GM12801 (cell line): Measurements from ENCODE around the gene POU2F2.

Experiments
- CTCF ChIP-seq: IDR thresholded peaks from one replicate; pipeline ENCODE4 v1.5.1; 2011; ENCODE audit warnings: control low read depth; ENCODE audit not compliant: insufficient read length; ENCODE audit errors: extremely low read depth

Gene POU2F2

DNA sequence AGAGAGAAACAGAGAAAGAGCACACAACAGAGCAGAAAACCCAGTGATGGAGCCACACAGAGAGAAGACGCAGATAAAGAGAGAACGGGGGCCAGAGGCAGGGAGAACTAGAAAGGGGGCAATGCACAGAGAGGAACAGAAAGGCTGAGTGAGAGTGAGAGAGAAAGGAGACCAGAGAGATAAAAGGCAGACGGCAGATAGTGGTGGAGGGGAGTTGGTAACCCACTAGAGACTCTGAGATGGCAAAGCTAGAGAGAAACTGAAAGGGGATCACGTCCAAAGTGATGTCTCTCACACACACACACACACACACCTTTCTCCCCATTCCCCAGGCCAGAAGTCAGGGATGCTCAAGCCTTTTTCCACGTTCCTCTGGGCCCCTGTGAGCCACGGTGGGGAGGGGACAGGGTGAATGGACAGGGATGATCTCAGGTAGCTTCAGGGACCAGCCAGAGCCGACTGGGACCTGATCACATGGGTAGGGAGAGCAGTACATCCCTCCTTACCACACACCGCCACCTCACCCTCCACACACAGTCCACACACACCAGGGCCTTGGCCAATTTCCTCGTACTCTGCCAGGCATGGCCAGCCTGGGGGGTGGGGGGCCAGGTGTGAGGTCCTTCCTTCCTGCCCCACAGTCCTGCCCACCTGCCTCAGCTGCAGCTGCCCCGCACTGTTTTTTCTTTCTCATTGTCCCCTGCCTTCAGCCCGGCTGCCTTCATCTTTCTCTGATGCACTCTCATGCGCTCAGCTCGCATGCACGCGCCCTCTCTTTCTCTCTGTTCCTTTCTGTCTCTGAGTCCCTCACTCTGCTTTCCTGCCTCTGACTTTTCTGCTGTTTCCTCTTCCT is 22.5 kb upstream of the POU2F2 start:
- no peak for TF ChIP-seq CTCF

DNA sequence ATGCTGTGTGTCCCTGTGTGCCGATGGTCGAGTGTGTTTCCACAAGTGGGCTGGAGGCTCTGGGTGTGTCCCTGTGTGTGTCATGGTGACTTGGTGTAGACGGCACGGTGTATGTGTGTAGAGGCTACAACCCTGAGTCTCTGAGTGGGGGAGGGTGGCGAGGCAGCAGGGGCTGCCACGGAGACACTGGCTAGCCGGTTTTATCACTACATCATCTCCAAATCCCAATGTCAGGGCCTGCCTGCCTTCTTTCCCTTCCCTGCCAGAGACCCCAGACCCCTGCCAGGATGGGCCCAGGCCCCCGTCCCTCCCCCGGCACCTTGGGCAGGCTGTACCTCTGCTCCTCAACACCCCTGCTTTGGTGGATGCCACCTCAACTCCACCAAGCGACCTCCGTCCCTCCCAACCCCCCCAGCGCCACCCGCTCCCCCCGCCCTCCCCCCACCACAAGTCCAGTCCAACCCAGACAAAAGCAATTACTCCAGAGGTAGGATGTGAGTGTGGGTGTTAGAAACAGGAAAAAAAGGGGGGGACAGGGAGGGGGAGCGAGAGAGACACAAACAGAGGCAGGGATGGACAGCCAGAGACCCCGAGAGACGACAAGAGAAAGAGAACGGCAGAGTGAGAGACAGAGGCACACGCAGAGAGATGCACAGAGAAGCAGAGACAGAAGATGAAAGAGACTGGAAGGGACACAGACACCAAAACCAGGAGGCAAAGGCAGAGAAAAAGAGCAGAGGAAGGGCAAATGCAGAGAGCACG is 21.6 kb upstream of the POU2F2 start:
- no peak for TF ChIP-seq CTCF

DNA sequence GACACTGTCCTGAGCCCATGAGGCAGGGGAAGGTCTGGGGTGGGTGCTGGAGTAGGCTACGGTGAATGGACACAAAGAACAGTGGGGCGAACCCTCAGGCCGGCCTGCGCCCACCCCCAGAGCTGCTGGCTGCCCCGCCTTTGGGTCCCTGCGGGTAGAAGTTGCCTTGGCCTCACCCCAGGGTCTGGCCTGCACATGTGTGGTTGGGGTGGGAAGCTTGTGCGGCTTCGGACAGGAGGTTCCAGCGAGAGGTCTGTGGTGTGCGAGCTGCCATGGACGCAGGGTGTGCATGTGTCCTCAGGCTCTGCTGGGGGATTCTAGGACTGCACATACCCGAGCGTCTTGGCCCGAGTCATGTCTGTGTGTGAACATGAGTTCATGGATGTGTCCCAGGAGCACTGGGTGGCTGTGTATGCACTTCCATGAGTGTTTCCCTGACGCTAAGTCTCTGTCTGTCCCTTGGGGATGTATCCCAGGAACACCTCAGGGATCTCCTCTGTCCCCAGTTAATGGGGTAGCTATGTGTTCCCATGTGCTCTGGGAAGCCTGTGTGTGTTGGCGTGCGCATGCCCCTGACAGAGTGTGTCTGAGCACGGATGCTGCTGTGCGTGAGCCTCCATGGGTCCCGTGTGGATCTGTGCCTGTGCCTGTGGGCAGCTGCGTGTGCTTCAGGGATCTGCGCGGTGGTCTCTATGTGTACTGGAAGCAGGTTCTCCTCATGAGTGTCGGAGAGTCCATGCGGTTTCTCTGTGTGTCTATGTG is 20.8 kb upstream of the POU2F2 start:
- no peak for TF ChIP-seq CTCF

DNA sequence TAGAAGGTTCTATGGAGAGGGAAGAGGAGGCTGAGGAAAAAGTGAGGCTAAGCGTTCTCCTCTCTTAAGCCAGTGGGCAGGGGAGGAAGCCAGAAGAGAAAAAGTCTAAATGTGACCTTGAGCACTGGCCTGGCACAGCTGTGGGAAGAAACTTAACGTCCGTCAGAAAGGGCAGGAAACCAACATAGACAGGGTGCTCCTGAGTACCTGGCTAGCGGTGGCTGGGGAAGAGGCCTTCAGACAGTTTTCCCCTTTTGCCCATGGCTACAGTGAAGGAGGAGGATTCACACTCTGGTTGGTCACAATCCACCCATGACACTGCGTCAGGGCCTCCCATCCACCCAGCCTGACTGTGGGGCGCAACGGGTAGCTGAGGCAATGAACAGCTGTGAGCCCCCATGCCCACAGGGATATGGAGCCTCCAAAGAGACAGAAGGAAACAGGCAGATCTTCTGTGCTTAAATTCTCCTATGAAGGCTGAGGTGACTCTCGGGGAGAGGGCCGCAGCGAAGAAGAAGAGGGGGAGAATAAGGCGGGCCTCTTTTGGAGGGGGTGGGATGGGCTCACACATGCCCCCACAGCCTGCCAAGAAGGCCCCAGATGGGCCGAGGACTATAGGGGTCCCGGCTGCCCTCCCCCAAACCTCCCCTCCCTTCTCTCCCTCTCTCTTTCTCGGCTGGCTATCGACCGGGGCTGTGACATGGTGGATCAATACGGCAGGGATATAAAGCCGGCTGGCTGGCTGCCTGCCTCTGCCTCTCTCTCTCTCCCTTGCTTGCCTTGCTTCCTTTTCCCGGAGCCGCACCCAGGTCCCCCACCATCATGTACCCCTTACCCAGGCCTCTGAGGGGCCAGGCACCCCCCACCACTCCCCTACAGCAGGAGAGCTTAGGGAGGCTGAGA is 19.8 kb upstream of the POU2F2 start:
- TF ChIP-seq CTCF: no peak

- no peak for TF ChIP-seq CTCF
Observed at GRCh38 chr19:42150911-42151361, 18.7 kb upstream of the POU2F2 start.

- TF ChIP-seq CTCF: no peak
Observed at GRCh38 chr19:42150364-42150763, 18.1 kb upstream of the POU2F2 start.
